PC-9 (cell line): ENCODE results near the gene MNT.

ENCODE experiments used
- EZH2 ChIP-seq: fragments of 200-600 bp; sonication (generic); IDR thresholded peaks from 2 replicates; pipeline ENCODE4 v1.8.0; 2017; ENCODE audit warnings: antibody characterized with exemption, low read depth
- TF ChIP-seq, protein P1 (sequence below): fragments of 200-600 bp; sonication (generic); conservative IDR thresholded peaks from 2 replicates; pipeline ENCODE4 v1.6.1; 2017; ENCODE audit warnings: mixed run types, antibody characterized with exemption, mild to moderate bottlenecking, moderate library complexity

DNA sequence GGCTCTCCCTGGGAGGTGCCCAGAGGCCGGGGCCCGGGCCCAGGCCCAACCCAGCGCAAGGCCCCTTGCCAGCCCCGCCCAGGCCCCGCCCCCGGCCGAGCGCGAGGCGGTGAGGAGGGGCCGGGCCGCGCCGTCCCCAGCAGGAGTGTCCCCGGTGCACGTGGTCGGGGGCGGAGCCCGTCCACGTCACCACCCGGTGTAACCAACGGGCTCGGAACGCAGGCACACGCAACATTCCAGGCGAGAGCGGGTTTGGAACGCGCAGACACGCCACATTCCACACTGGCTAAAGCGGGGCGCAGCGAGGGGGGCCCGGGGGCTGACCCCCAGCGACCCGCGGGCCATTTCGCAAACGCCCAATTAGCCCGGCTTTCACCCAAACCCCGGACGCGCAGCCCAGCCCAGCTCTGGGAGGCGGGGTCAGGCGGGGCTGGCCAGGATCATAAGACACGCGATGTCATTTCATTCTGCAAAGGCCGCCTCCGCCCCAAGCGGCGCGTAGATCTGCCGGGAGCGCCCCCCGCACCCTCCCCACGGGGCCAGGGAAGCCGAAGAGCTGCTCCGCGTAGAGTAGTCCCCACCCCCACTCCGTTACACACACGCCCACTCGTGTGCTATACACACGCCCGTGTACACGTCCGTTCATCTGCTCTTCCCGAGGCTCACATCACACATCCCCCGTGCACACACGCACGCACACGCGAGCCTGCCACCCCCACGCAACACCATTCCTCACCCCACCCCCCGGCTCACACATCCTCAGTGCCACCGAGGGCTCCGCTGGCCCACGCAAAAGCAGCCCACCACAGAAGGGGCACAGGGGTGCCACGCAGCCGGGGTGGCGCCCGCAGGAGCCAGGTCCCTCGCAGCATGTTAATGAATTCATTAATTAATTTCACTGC lies 1.0 kb downstream of the MNT start:
- TF ChIP-seq, protein P1, sequence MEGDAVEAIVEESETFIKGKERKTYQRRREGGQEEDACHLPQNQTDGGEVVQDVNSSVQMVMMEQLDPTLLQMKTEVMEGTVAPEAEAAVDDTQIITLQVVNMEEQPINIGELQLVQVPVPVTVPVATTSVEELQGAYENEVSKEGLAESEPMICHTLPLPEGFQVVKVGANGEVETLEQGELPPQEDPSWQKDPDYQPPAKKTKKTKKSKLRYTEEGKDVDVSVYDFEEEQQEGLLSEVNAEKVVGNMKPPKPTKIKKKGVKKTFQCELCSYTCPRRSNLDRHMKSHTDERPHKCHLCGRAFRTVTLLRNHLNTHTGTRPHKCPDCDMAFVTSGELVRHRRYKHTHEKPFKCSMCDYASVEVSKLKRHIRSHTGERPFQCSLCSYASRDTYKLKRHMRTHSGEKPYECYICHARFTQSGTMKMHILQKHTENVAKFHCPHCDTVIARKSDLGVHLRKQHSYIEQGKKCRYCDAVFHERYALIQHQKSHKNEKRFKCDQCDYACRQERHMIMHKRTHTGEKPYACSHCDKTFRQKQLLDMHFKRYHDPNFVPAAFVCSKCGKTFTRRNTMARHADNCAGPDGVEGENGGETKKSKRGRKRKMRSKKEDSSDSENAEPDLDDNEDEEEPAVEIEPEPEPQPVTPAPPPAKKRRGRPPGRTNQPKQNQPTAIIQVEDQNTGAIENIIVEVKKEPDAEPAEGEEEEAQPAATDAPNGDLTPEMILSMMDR: no peak
- no peak for TF ChIP-seq EZH2
